Loucy (cell line): Measurements from ENCODE around the gene DZANK1.

ENCODE experiments used
- H2AFZ ChIP-seq: fragments of 200-600 bp; sonication (generic); 2 replicates; pipeline ENCODE4 v1.6.0; 2016; ENCODE audit warnings: antibody characterized with exemption, mild to moderate bottlenecking, low read length, moderate library complexity
- H3F3A ChIP-seq: fragments of 200-600 bp; 2 replicates; pipeline ENCODE4 v1.6.0; 2016; ENCODE audit warnings: antibody characterized with exemption, low read depth, mild to moderate bottlenecking
- H3K27me3 ChIP-seq: fragments of 200-600 bp; sonication (generic); 2 replicates; pipeline ENCODE4 v1.6.1; 2014; ENCODE audit warnings: low read length, mild to moderate bottlenecking; ENCODE audit not compliant: insufficient read depth, poor library complexity, severe bottlenecking
- H3K36me3 ChIP-seq: fragments of 200-600 bp; sonication (generic); 2 replicates; pipeline ENCODE4 v1.6.1; 2016; ENCODE audit warnings: low read length; ENCODE audit not compliant: insufficient read depth
- H3K4me1 ChIP-seq: fragments of 200-600 bp; sonication (generic); 2 replicates; pipeline ENCODE4 v1.5.1; 2014; ENCODE audit warnings: low read length, mild to moderate bottlenecking; ENCODE audit not compliant: insufficient read depth, poor library complexity, severe bottlenecking
- H3K4me2 ChIP-seq: fragments of 200-600 bp; sonication (generic); 2 replicates; pipeline ENCODE4 v1.6.0; 2014; ENCODE audit warnings: antibody characterized with exemption, low read length, low read depth, mild to moderate bottlenecking; ENCODE audit not compliant: poor library complexity, severe bottlenecking
- H3K4me3 ChIP-seq: fragments of 200-600 bp; sonication (generic); 2 replicates; pipeline ENCODE4 v1.5.1; 2014; ENCODE audit warnings: low read length, mild to moderate bottlenecking, mixed read lengths; ENCODE audit not compliant: poor library complexity, severe bottlenecking
- H3K79me2 ChIP-seq: fragments of 200-600 bp; sonication (generic); 2 replicates; pipeline ENCODE4 v1.6.1; 2014; ENCODE audit warnings: low read length; ENCODE audit not compliant: insufficient read depth
- H3K9ac ChIP-seq: fragments of 200-600 bp; sonication (generic); 2 replicates; pipeline ENCODE4 v1.6.0; 2014; ENCODE audit warnings: mild to moderate bottlenecking, low read depth, low read length, moderate library complexity; ENCODE audit not compliant: poor library complexity, severe bottlenecking
- H3K9me2 ChIP-seq: fragments of 200-600 bp; sonication (generic); replicated peaks from 2 replicates; pipeline ENCODE4 v1.6.1; 2016; ENCODE audit warnings: low read depth, low read length, mixed read lengths
- H3K9me3 ChIP-seq: fragments of 200-600 bp; sonication (generic); 2 replicates; pipeline ENCODE4 v1.6.1; 2014; ENCODE audit warnings: mild to moderate bottlenecking, antibody characterized with exemption, low read length, low read depth; ENCODE audit not compliant: insufficient read depth
- H4K20me1 ChIP-seq: fragments of 200-600 bp; sonication (generic); 2 replicates; pipeline ENCODE4 v1.6.0; 2014; ENCODE audit warnings: antibody characterized with exemption, low read length, mild to moderate bottlenecking; ENCODE audit not compliant: insufficient read depth, poor library complexity, severe bottlenecking
- EZH2phosphoT487 ChIP-seq: fragments of 200-600 bp; IDR thresholded peaks from 2 replicates; pipeline ENCODE4 v1.6.1; 2018; ENCODE audit warnings: antibody characterized with exemption, mild to moderate bottlenecking, moderate library complexity, borderline replicate concordance
- TF ChIP-seq, protein P1 (sequence below): fragments of 200-600 bp; sonication (generic); conservative IDR thresholded peaks from 2 replicates; pipeline ENCODE4 v1.5.1; 2014; ENCODE audit warnings: mild to moderate bottlenecking, antibody characterized with exemption, low read length

DZANK1 gene

DNA sequence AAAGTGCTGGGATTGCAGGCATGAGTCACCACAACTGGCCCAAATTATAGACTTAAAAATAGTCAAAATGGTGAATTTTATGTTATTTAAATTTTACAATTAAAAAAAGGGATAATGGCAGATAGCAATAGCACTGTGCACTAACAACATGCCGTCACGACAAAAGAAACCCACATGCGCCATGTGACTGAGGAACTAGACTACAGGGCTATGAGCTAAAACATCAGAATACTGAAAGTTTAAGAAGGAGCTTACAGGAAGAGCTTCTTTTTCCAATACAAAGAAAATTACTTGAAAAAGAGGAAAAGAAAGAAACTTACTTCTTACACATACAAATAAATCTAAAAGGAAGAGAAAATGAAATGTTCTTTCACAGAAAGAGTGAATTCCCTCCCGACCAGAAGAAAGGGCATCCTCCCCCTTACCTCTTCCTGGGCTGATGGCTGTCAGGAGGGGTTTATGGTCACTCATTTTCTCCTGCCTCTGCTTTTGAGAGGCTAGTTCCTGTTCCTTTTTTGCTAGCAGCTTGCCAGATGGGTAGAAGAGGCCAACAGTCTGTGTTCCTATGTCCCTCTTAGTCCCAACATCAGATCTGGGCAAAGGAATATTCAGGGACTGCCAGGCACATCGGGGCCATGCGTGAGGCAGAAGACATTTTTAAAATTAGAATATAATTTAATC, 54.5 kb downstream of the DZANK1 start:
- no peaks in the 10 kb centered on the region for H3K9me3 ChIP-seq
- H3K9me2 ChIP-seq = no peaks in the 10 kb centered on the region
- H3K79me2 ChIP-seq = no peaks in the 10 kb centered on the region
- H3K4me3 ChIP-seq = peak overlapping the region; percentile 1
- no peaks in the 10 kb centered on the region for H3F3A ChIP-seq
- peak overlapping the region; percentile 22; the same call in 1 of the 2 replicates for H2AFZ ChIP-seq
- no peaks in the 10 kb centered on the region for H4K20me1 ChIP-seq
- peak overlapping the region; percentile 30 for H3K4me2 ChIP-seq
- peaks cover 3% of the 10 kb centered on the region for H3K4me1 ChIP-seq
- H3K27me3 ChIP-seq = no peaks in the 10 kb centered on the region
- no peaks in the 10 kb centered on the region for H3K36me3 ChIP-seq
- TF ChIP-seq EZH2phosphoT487 = no peak
- TF ChIP-seq, protein P1, sequence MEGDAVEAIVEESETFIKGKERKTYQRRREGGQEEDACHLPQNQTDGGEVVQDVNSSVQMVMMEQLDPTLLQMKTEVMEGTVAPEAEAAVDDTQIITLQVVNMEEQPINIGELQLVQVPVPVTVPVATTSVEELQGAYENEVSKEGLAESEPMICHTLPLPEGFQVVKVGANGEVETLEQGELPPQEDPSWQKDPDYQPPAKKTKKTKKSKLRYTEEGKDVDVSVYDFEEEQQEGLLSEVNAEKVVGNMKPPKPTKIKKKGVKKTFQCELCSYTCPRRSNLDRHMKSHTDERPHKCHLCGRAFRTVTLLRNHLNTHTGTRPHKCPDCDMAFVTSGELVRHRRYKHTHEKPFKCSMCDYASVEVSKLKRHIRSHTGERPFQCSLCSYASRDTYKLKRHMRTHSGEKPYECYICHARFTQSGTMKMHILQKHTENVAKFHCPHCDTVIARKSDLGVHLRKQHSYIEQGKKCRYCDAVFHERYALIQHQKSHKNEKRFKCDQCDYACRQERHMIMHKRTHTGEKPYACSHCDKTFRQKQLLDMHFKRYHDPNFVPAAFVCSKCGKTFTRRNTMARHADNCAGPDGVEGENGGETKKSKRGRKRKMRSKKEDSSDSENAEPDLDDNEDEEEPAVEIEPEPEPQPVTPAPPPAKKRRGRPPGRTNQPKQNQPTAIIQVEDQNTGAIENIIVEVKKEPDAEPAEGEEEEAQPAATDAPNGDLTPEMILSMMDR = no peak
- H3K9ac ChIP-seq = peak overlapping the region; percentile 6

- Histone ChIP-seq H2AFZ (no peak overlapping the region), H3K9me2 (no peaks in the 10 kb centered on the region), H3K9ac (no peak overlapping the region), H3F3A (no peaks in the 10 kb centered on the region), H3K27me3 (no peaks in the 10 kb centered on the region), H3K9me3 (no peaks in the 10 kb centered on the region; the same call in 1 of the 2 replicates), H3K79me2 (no peaks in the 10 kb centered on the region), H3K4me1 (peaks cover 5% of the 10 kb centered on the region), H4K20me1 (no peaks in the 10 kb centered on the region), H3K4me2 (no peak overlapping the region), H3K36me3 (no peaks in the 10 kb centered on the region), H3K4me3 (no peak overlapping the region)
- no peak for TF ChIP-seq EZH2phosphoT487
- TF ChIP-seq, protein P1 = no peak
These were observed 61.0 kb downstream of the DZANK1 start for GRCh38 chr20:18405826-18406225.

GRCh38 chr20:18404172-18404571, 62.7 kb downstream of the DZANK1 start:
- no peak for TF ChIP-seq EZH2phosphoT487
- TF ChIP-seq, protein P1 = no peak
- no peaks in the 10 kb centered on the region for H4K20me1 ChIP-seq
- H2AFZ ChIP-seq = no peak overlapping the region
- peaks cover 5% of the 10 kb centered on the region for H3K4me1 ChIP-seq
- no peaks in the 10 kb centered on the region for H3K79me2 ChIP-seq
- H3F3A ChIP-seq = no peaks in the 10 kb centered on the region
- no peak overlapping the region for H3K4me2 ChIP-seq
- no peaks in the 10 kb centered on the region; the same call in 1 of the 2 replicates for H3K9me3 ChIP-seq
- H3K4me3 ChIP-seq = no peak overlapping the region
- H3K27me3 ChIP-seq = no peaks in the 10 kb centered on the region
- no peak overlapping the region for H3K9ac ChIP-seq
- H3K36me3 ChIP-seq = no peaks in the 10 kb centered on the region
- H3K9me2 ChIP-seq = no peaks in the 10 kb centered on the region
